GM12873 (cell line): ENCODE results near the gene SPAAR.

ENCODE experiments used
- TF ChIP-seq, protein P1 (sequence below): IDR thresholded peaks from 2 replicates; pipeline ENCODE4 v1.5.1; 2012; ENCODE audit warnings: low read depth, mild to moderate bottlenecking, moderate library complexity, low read length, control low read depth; ENCODE audit not compliant: insufficient read depth; ENCODE audit errors: missing control alignments

Gene SPAAR

DNA sequence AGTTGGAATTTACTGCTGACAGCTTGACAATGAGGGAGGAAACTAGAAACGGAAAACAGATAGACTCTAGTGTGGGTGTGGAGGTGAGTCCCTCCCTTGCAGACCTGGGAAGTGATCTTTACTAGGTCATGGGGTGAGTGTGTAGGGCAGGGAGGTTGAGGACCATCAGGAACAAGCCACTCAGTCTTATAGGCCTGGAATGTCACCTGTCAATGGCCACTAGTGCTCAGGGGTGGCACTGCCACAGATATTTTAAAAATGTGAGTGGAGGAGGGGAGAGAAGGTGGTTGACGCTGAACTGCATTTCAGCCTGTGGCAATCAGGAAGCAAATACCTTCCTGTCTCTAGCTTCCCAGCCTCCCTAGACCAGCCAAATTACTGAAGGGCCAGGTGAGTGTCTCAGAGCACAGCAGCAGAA lies 39.6 kb downstream of the SPAAR start:
- TF ChIP-seq, protein P1, sequence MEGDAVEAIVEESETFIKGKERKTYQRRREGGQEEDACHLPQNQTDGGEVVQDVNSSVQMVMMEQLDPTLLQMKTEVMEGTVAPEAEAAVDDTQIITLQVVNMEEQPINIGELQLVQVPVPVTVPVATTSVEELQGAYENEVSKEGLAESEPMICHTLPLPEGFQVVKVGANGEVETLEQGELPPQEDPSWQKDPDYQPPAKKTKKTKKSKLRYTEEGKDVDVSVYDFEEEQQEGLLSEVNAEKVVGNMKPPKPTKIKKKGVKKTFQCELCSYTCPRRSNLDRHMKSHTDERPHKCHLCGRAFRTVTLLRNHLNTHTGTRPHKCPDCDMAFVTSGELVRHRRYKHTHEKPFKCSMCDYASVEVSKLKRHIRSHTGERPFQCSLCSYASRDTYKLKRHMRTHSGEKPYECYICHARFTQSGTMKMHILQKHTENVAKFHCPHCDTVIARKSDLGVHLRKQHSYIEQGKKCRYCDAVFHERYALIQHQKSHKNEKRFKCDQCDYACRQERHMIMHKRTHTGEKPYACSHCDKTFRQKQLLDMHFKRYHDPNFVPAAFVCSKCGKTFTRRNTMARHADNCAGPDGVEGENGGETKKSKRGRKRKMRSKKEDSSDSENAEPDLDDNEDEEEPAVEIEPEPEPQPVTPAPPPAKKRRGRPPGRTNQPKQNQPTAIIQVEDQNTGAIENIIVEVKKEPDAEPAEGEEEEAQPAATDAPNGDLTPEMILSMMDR: no peak

GRCh38 chr9:35951736-35952135 lies 42.4 kb downstream of the SPAAR start:
- TF ChIP-seq, protein P1: no peak

GRCh38 chr9:35952526-35953191 lies 43.4 kb downstream of the SPAAR start:
- TF ChIP-seq, protein P1: no peak

DNA sequence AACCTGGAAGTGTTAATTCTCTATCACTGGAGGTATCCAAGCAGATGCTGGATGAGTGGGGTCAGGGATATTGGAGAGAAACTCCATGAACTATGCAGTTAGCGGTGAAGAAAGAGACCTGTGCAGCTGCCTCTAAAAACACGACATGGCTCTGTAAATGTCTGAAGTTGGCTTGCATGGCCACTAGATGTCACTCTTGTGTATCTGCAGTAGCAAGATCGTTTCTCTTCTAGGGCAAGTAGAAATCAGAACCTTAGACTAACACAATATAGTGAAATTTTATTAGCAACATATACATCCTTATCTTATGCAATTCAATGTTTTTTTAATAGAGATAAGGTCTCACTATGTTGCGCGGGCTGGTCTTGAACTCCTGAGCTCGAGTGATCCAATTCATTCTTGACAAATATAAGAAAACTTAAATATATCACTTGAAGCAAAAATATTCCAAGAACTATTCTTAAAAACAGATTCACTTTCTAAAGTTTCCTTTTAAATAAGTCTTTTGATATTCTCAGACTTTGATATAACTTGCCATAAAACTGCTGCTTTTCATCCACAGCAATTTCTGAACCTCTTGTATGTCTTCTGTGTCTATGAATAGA lies 45.8 kb downstream of the SPAAR start:
- TF ChIP-seq, protein P1: peak; percentile 89

- TF ChIP-seq, protein P1: no peak
Measured at GRCh38 chr9:35956651-35957050, 47.4 kb downstream of the SPAAR start.

- TF ChIP-seq, protein P1: no peak
Measured at GRCh38 chr9:35958104-35958837, 49.0 kb downstream of the SPAAR start, which contains the start of gene OR2S2. Gene OR2S2, minus strand, starts transcription at chr9:35958154. Its CDS starts 56 bp downstream, at chr9:35958098.

DNA sequence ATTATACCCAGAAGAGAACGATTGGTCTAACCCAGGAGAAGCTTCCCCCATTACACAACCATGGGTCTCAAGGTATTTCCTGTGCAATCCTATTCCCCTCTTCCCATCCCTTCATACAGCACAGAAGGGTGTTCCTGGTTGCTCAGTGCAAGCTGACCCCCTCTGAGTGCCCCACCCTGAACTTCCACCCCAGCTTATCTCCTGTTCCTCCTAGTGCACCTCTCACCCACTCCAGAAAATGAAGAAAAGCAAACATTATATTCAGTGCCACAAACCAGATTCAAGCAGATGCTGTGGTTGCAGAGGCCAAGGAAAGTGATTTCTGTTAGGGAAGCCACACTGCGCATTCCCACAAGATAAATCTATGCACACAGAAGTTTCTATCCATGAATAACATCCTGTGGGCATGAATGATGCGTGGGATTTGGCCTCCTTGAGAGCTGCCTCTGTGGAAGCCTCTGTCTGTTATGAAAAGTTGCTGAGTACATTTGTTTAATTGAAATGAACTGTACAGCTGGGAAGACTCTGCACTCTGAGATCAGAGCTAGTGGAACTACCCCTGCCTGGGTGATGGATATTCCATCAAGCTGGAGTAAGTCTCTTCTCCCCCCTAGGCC lies 50.9 kb downstream of the SPAAR start:
- TF ChIP-seq, protein P1: no peak
